Endodermal cell (in vitro differentiated cells): Measurements from ENCODE around the gene KIF20A. TPM values are rescaled to one million over a fixed set of nuclear protein-coding genes. Genes with fewer than 3 reads are reported as not detected.

ENCODE experiments used
- DNase-seq: peaks from one replicate; pipeline ENCODE4 v3.0.0-alpha.2; 2017
- H3K27ac ChIP-seq: 2 replicates; pipeline ENCODE4 v1.5.1; 2013; ENCODE audit warnings: mild to moderate bottlenecking, low read depth, low read length, moderate library complexity
- H3K27me3 ChIP-seq: 2 replicates; pipeline ENCODE4 v1.6.1; 2013; ENCODE audit warnings: mild to moderate bottlenecking, low read length, moderate library complexity; ENCODE audit not compliant: insufficient read depth, control insufficient read depth, poor library complexity, severe bottlenecking
- H3K36me3 ChIP-seq: 2 replicates; pipeline ENCODE4 v1.7.0; 2013; ENCODE audit warnings: mild to moderate bottlenecking, low read length, moderate library complexity; ENCODE audit not compliant: control insufficient read depth, insufficient read depth
- H3K4me1 ChIP-seq: one replicate; pipeline ENCODE4 v1.7.0; 2013; ENCODE audit warnings: low read length; ENCODE audit not compliant: control insufficient read depth, insufficient read depth
- H3K4me3 ChIP-seq: 2 replicates; pipeline ENCODE4 v1.5.1; 2013; ENCODE audit warnings: mild to moderate bottlenecking, low read length, moderate library complexity
- H3K9ac ChIP-seq: 2 replicates; pipeline ENCODE4 v1.6.1; 2013; ENCODE audit warnings: mild to moderate bottlenecking, low read length, moderate library complexity; ENCODE audit not compliant: poor library complexity, severe bottlenecking; ENCODE audit errors: extremely low read depth
- H3K9me3 ChIP-seq: 2 replicates; pipeline ENCODE4 v1.6.1; 2013; ENCODE audit warnings: mild to moderate bottlenecking, low read length, moderate library complexity; ENCODE audit not compliant: control insufficient read depth
- H3K27ac Mint-ChIP-seq: 2 replicates; pipeline ENCODE4 v1.8.0; 2020; ENCODE audit warnings: mixed read lengths
- H3K27me3 Mint-ChIP-seq: 2 replicates; pipeline ENCODE4 v1.8.0; 2021; ENCODE audit warnings: mild to moderate bottlenecking, mixed read lengths; ENCODE audit not compliant: insufficient read depth
- H3K36me3 Mint-ChIP-seq: 2 replicates; pipeline ENCODE4 v1.8.0; 2020; ENCODE audit warnings: low read depth, mixed read lengths
- H3K4me1 Mint-ChIP-seq: 2 replicates; pipeline ENCODE4 v1.8.0; 2020; ENCODE audit warnings: mixed read lengths
- H3K4me3 Mint-ChIP-seq: 2 replicates; pipeline ENCODE4 v1.8.0; 2020; ENCODE audit warnings: mild to moderate bottlenecking, moderate library complexity, mixed read lengths
- H3K9me3 Mint-ChIP-seq: 2 replicates; pipeline ENCODE4 v1.8.0; 2020; ENCODE audit warnings: mild to moderate bottlenecking, mixed read lengths
- CTCF ChIP-seq: fragments of 200-600 bp; sonication (generic); conservative IDR thresholded peaks from 2 replicates; pipeline ENCODE4 v1.5.0; 2021; ENCODE audit warnings: antibody characterized with exemption, mild to moderate bottlenecking
- WGBS, 2 experiments: methylation state at CpG; one replicate each; pipeline versions ENCODE4 v1.1.5 to v1.1.7; 2013; ENCODE audit warnings: missing lambda C conversion rate in 2 of 2, mixed read lengths in 1 of 2; ENCODE audit not compliant: insufficient coverage in 1 of 2, insufficient read length in 1 of 2; 5-methylcytosine and 5-hydroxymethylcytosine counted together
- total RNA-seq, 2 donors: library from RNA; stranded (reverse); fragmentation: NEBNext Ultra II Directional in 1 of 2; extraction: Animal tissue kit (Norgen Biotek cat#: 25700) in 1 of 2; gene quantifications; 2 replicates in 1 of 2; 3 replicates in 1 of 2; pipeline ENCODE4 v1.2.1, GENCODE V29; 2021

The KIF20A gene
- total RNA-seq, 2 donors from 2014 or later, result 58.0 to 74.6 TPM

DNA sequence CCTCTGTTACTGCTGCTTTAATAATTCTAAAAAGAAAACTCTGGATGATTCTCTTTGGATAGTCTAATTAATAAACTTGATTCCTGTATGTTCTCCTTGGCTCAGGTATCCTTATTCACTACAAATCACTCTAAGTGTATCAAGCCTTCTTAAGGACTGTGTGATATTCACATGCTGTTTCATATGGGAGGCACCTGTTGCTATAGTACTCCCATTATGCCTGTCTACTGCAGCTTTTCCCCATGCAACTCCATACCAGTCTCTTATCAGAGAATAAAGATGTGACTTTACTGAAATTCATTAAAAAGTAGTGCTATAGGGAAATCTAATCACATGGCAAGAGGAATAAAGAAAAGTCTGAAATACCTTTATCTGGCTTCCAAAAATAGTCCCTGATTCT lies 15.2 kb upstream of the KIF20A start:
- H3K9me3 Mint-ChIP-seq, result no peaks in the 10 kb centered on the region

GRCh38 chr5:138169124-138169523 lies 9.8 kb upstream of the KIF20A start:
- Mint-ChIP-seq H3K27ac (no peak overlapping the region), H3K4me1 (no peaks in the 10 kb centered on the region), H3K4me3 (no peak overlapping the region), H3K36me3 (peaks cover 86% of the 10 kb centered on the region), H3K9me3 (no peaks in the 10 kb centered on the region), H3K27me3 (no peaks in the 10 kb centered on the region)
- no peak overlapping the region for H3K4me3 ChIP-seq
- no peak for DNase-seq
- H3K27me3 ChIP-seq, result no peaks in the 10 kb centered on the region
- no peaks in the 10 kb centered on the region for H3K4me1 ChIP-seq
- no peaks in the 10 kb centered on the region for H3K9me3 ChIP-seq
- H3K9ac ChIP-seq, result no peak overlapping the region
- H3K36me3 ChIP-seq, result peaks cover 99% of the 10 kb centered on the region
- no peak for TF ChIP-seq CTCF
- H3K27ac ChIP-seq, result no peak overlapping the region
- 96 to 100% methylated on average over 2 to 5 of the region's 5 CpGs for WGBS, 2 experiments

More for the DNA sequence above, 15.2 kb upstream of the KIF20A start:
- Mint-ChIP-seq H3K4me1 (no peaks in the 10 kb centered on the region), H3K27me3 (no peaks in the 10 kb centered on the region), H3K36me3 (peaks cover 91% of the 10 kb centered on the region), H3K4me3 (no peak overlapping the region), H3K27ac (no peak overlapping the region)
- H3K27ac ChIP-seq, result no peak overlapping the region
- H3K9ac ChIP-seq, result no peak overlapping the region
- no peaks in the 10 kb centered on the region for H3K9me3 ChIP-seq
- no peaks in the 10 kb centered on the region for H3K4me1 ChIP-seq
- no peak for TF ChIP-seq CTCF
- H3K36me3 ChIP-seq, result peaks cover 97% of the 10 kb centered on the region
- H3K27me3 ChIP-seq, result no peaks in the 10 kb centered on the region
- no peak overlapping the region for H3K4me3 ChIP-seq
- no peak for DNase-seq

DNA sequence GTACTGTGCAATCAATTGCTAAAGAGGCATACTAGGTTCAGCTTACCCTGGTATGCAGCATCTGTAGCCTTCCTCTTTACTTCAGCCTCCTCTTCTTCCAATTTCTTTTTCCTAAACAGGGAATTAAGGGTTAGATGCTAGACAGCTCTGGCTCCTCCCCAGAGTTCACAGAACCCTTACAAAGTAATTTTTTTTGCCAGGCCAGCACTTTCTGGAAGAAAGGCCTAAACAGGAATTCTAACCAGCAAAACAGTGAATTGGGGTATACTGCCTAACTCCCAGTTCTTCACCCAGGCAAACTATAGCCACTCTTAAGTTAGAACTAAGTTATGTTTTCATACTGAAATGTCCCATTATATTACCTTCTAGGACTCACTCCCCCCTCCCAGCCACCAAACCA lies 8.6 kb upstream of the KIF20A start:
- H3K9ac ChIP-seq, result no peak overlapping the region
- H3K4me1 ChIP-seq, result no peaks in the 10 kb centered on the region
- H3K9me3 Mint-ChIP-seq, result no peaks in the 10 kb centered on the region
- H3K4me1 Mint-ChIP-seq, result no peaks in the 10 kb centered on the region
- no peak overlapping the region for H3K4me3 ChIP-seq
- no peaks in the 10 kb centered on the region for H3K27me3 Mint-ChIP-seq
- no peak overlapping the region for H3K27ac Mint-ChIP-seq
- no peak for DNase-seq
- no peak for TF ChIP-seq CTCF
- no peak overlapping the region for H3K4me3 Mint-ChIP-seq
- no peaks in the 10 kb centered on the region for H3K27me3 ChIP-seq
- H3K36me3 ChIP-seq, result peaks cover 98% of the 10 kb centered on the region
- peaks cover 84% of the 10 kb centered on the region for H3K36me3 Mint-ChIP-seq
- no peak overlapping the region for H3K27ac ChIP-seq
- H3K9me3 ChIP-seq, result no peaks in the 10 kb centered on the region
